HG02798 (cell line): Measurements from ENCODE around the gene TCEAL9.
"Not testable (repeated sequence)": the region's sequence is repeated elsewhere in the genome, so short reads cannot be mapped to it uniquely, and the experiment has no call there.

Source experiments
- ATAC-seq: cut with Tn5 transposase; IDR thresholded peaks from one replicate; pipeline ENCODE4 v1.9.1; 2021; ENCODE audit warnings: mild to moderate bottlenecking; ENCODE audit not compliant: unreplicated experiment, poor library complexity

Gene TCEAL9

GRCh38 chrX:103356130-103356798, at the start of gene TCEAL9:
Gene TCEAL9, plus strand, starts transcription at chrX:103356506. Its CDS starts 1,179 bp downstream, at chrX:103357685.
- ATAC-seq: no peak

- ATAC-seq: no peak
These were observed 46.3 kb upstream of the TCEAL9 start for GRCh38 chrX:103309860-103310554.

GRCh38 chrX:103310555-103311398, 45.5 kb upstream of the TCEAL9 start, which contains the start of gene BEX2:
Gene BEX2, minus strand, starts transcription at chrX:103310990. Its CDS starts 1,014 bp downstream, at chrX:103309976.
- ATAC-seq: peak; percentile 100

- ATAC-seq: no peak
These were observed 44.9 kb upstream of the TCEAL9 start for GRCh38 chrX:103311399-103311780.

- ATAC-seq: no peak
These were observed 26.3 kb upstream of the TCEAL9 start, which contains the start of gene TCEAL7 for GRCh38 chrX:103329991-103330390. Gene TCEAL7, plus strand, starts transcription at chrX:103330239. Its CDS starts 1,165 bp downstream, at chrX:103331404.

GRCh38 chrX:103330681-103331288, 25.5 kb upstream of the TCEAL9 start:
- no peak for ATAC-seq

- ATAC-seq: no peak
These were observed 17.6 kb upstream of the TCEAL9 start for GRCh38 chrX:103338663-103339062.

- ATAC-seq: no peak
These were observed 13.2 kb upstream of the TCEAL9 start for GRCh38 chrX:103343105-103343504.

GRCh38 chrX:103344606-103345005, 11.7 kb upstream of the TCEAL9 start:
- ATAC-seq: no peak

- ATAC-seq: no peak
These were observed 8.5 kb upstream of the TCEAL9 start for GRCh38 chrX:103347682-103348397.

- no peak for ATAC-seq
These were observed 552 bp downstream of the TCEAL9 start for GRCh38 chrX:103356858-103357257.

- no peak for ATAC-seq
These were observed 1.6 kb downstream of the TCEAL9 start for GRCh38 chrX:103357871-103358270.

GRCh38 chrX:103359605-103360004, 3.3 kb downstream of the TCEAL9 start:
- not testable (repeated sequence) for ATAC-seq

GRCh38 chrX:103360092-103360491, 3.8 kb downstream of the TCEAL9 start:
- no peak for ATAC-seq

- no peak for ATAC-seq
These were observed 4.6 kb downstream of the TCEAL9 start for GRCh38 chrX:103360916-103361315.

GRCh38 chrX:103361798-103362197, 5.5 kb downstream of the TCEAL9 start:
- ATAC-seq: no peak

- no peak for ATAC-seq
These were observed 6.2 kb downstream of the TCEAL9 start for GRCh38 chrX:103362474-103362873.

GRCh38 chrX:103363046-103363445, 6.7 kb downstream of the TCEAL9 start:
- ATAC-seq: no peak

GRCh38 chrX:103367502-103367901, 11.2 kb downstream of the TCEAL9 start:
- ATAC-seq: no peak

GRCh38 chrX:103369479-103369878, 13.2 kb downstream of the TCEAL9 start:
- no peak for ATAC-seq
